OCI-LY3 (cell line): ENCODE measurements around the gene KMT5B.

ENCODE experiments used
- H2AFZ ChIP-seq: fragments of 200-600, 300-600 bp; shearing (Covaris generic); 2 replicates; pipeline ENCODE4 v1.6.0; 2014; ENCODE audit warnings: antibody characterized with exemption, low read depth, low read length
- H3K27ac ChIP-seq: fragments of 200-600, 300-600 bp; sonication (generic); 2 replicates; pipeline ENCODE4 v1.5.1; 2014; ENCODE audit warnings: mild to moderate bottlenecking, low read length, moderate library complexity, mixed read lengths
- H3K27me3 ChIP-seq: fragments of 200-600, 300-600 bp; sonication (generic); 2 replicates; pipeline ENCODE4 v1.6.1; 2014; ENCODE audit warnings: low read depth, low read length, mixed read lengths
- H3K36me3 ChIP-seq: fragments of 200-600, 300-600 bp; sonication (generic); replicated peaks from 2 replicates; pipeline ENCODE3; 2014; ENCODE audit warnings: low read depth, low read length, mixed read lengths
- H3K4me1 ChIP-seq: fragments of 300-600, 200-600 bp; sonication (generic); 2 replicates; pipeline ENCODE4 v1.6.1; 2014; ENCODE audit warnings: low read length, mixed read lengths
- H3K4me2 ChIP-seq: fragments of 200-600, 300-600 bp; sonication (generic); 2 replicates; pipeline ENCODE4 v1.6.1; 2014; ENCODE audit warnings: low read length, mixed read lengths
- H3K4me3 ChIP-seq: fragments of 300-600, 200-600 bp; sonication (generic); 2 replicates; pipeline ENCODE4 v1.5.1; 2014; ENCODE audit warnings: antibody characterized with exemption, mild to moderate bottlenecking, low read length, moderate library complexity
- H3K79me2 ChIP-seq: fragments of 300-600, 200-600 bp; shearing (Covaris generic); 2 replicates; pipeline ENCODE4 v1.6.1; 2014; ENCODE audit warnings: mild to moderate bottlenecking, low read length, mixed read lengths
- H3K9ac ChIP-seq: fragments of 300-600, 200-600 bp; shearing (Covaris generic); 2 replicates; pipeline ENCODE4 v1.6.0; 2014; ENCODE audit warnings: mild to moderate bottlenecking, low read length, moderate library complexity
- H3K9me3 ChIP-seq: fragments of 200-600, 300-600 bp; shearing (Covaris generic); 2 replicates; pipeline ENCODE4 v1.6.1; 2014; ENCODE audit warnings: low read length, mixed read lengths; ENCODE audit not compliant: insufficient read depth
- H4K20me1 ChIP-seq: fragments of 200-600, 300-600 bp; sonication (generic); 2 replicates; pipeline ENCODE4 v1.6.1; 2016; ENCODE audit warnings: low read length, mixed read lengths; ENCODE audit not compliant: insufficient read depth
- EZH2phosphoT487 ChIP-seq: fragments of 200-600 bp; shearing (Covaris generic); IDR thresholded peaks from 2 replicates; pipeline ENCODE4 v1.6.1; 2018; ENCODE audit warnings: antibody characterized with exemption, mixed run types, low read depth
- TF ChIP-seq, protein P1 (sequence below): fragments of 200-600, 300-600 bp; sonication (generic); IDR thresholded peaks from 2 replicates; pipeline ENCODE4 v1.5.1; 2014; ENCODE audit warnings: antibody characterized with exemption, low read length, low read depth

Gene KMT5B

DNA sequence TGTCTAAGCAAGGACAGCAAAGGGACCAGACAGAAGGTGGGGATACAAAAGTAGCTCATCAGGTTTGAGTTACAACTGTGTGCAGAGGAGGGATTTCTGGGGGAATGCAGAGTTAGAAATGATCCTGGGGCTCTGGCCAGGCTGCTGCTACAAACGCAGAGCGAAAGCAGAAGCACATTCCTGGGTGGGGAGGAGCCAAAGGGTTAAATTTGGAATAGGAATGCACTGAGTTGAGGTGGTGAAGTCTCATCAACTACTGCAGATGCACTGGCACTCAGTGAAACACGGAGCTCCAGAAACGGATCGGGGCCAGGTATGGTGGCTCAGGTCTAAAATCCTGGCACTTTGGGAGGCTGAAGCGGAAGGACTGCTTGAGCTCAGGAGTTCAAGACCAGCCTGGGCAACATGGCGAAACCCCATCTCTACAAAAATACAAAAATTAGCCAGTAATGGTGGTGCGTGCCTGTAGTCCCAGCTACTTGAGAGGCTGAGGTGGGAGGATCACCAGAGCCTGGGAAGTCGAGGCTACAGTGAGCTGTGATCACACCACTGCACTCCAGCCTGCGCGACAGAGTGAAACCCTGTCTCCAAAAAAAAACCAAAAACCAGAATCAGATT lies 95.1 kb downstream of the KMT5B start:
- H3K36me3 ChIP-seq, result peaks cover 19% of the 10 kb centered on the region
- H3K4me2 ChIP-seq, result no peak overlapping the region
- H3K79me2 ChIP-seq, result peaks cover 88% of the 10 kb centered on the region
- TF ChIP-seq, protein P1, sequence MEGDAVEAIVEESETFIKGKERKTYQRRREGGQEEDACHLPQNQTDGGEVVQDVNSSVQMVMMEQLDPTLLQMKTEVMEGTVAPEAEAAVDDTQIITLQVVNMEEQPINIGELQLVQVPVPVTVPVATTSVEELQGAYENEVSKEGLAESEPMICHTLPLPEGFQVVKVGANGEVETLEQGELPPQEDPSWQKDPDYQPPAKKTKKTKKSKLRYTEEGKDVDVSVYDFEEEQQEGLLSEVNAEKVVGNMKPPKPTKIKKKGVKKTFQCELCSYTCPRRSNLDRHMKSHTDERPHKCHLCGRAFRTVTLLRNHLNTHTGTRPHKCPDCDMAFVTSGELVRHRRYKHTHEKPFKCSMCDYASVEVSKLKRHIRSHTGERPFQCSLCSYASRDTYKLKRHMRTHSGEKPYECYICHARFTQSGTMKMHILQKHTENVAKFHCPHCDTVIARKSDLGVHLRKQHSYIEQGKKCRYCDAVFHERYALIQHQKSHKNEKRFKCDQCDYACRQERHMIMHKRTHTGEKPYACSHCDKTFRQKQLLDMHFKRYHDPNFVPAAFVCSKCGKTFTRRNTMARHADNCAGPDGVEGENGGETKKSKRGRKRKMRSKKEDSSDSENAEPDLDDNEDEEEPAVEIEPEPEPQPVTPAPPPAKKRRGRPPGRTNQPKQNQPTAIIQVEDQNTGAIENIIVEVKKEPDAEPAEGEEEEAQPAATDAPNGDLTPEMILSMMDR, result no peak
- TF ChIP-seq EZH2phosphoT487, result no peak
- no peaks in the 10 kb centered on the region for H3K27me3 ChIP-seq
- H3K4me3 ChIP-seq, result no peak overlapping the region
- H3K9ac ChIP-seq, result no peak overlapping the region
- peaks cover 41% of the 10 kb centered on the region for H4K20me1 ChIP-seq
- H3K9me3 ChIP-seq, result no peaks in the 10 kb centered on the region
- no peak overlapping the region for H3K27ac ChIP-seq
- peaks cover 22% of the 10 kb centered on the region for H3K4me1 ChIP-seq
- H2AFZ ChIP-seq, result no peak overlapping the region

DNA sequence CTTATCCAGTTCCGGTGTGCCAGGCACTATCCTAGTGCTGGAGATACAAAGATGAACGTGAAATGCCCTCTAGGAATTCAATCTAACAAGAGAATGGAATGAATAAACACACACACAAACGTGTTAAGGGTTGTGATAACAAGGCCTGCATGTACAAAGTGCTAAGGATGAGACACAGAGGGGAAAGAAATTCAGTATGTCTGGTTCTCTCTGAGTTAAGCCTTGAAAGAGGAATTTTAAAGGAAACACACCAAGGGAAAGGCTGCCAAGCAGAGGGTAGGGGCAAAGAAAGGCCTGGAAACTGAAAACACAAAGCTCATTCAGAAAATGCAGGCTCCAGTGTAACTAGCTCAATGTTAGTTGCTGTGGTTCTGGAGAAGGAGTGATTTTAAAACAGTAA lies 96.1 kb downstream of the KMT5B start:
- H3K9me3 ChIP-seq, result no peaks in the 10 kb centered on the region
- no peak overlapping the region for H3K9ac ChIP-seq
- no peaks in the 10 kb centered on the region for H3K27me3 ChIP-seq
- H3K4me2 ChIP-seq, result no peak overlapping the region
- no peak overlapping the region for H3K27ac ChIP-seq
- no peak overlapping the region for H2AFZ ChIP-seq
- H3K4me1 ChIP-seq, result peaks cover 18% of the 10 kb centered on the region
- H4K20me1 ChIP-seq, result peaks cover 41% of the 10 kb centered on the region
- H3K4me3 ChIP-seq, result no peak overlapping the region
- peaks cover 92% of the 10 kb centered on the region for H3K79me2 ChIP-seq
- H3K36me3 ChIP-seq, result peaks cover 19% of the 10 kb centered on the region
- no peak for TF ChIP-seq EZH2phosphoT487

DNA sequence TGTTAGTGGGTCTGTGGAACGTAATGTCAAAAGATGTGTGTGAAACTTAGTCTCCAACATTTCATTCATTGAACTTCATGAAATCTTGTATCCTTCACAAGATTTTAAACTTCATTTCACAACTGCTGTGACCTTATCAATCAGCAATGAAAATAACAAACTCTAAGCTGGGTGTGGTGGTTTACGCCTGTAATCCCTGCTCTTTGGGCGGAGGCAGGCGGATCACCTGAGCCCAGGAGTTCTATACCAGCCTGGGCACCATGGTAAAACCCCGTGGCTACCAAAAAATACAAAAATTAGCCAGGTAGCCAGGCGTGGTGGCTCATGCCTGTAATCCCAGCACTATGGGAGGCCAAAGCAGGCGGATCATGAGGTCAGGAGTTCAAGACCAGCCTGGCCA lies 97.0 kb downstream of the KMT5B start:
- Histone ChIP-seq H2AFZ (no peak overlapping the region), H3K9ac (no peak overlapping the region), H3K9me3 (no peaks in the 10 kb centered on the region), H3K4me1 (peaks cover 17% of the 10 kb centered on the region), H3K4me3 (no peak overlapping the region), H3K27me3 (no peaks in the 10 kb centered on the region), H3K36me3 (peaks cover 19% of the 10 kb centered on the region), H4K20me1 (peaks cover 41% of the 10 kb centered on the region), H3K4me2 (no peak overlapping the region), H3K27ac (no peak overlapping the region), H3K79me2 (peaks cover 96% of the 10 kb centered on the region)
- TF ChIP-seq, protein P1, result no peak
- no peak for TF ChIP-seq EZH2phosphoT487

DNA sequence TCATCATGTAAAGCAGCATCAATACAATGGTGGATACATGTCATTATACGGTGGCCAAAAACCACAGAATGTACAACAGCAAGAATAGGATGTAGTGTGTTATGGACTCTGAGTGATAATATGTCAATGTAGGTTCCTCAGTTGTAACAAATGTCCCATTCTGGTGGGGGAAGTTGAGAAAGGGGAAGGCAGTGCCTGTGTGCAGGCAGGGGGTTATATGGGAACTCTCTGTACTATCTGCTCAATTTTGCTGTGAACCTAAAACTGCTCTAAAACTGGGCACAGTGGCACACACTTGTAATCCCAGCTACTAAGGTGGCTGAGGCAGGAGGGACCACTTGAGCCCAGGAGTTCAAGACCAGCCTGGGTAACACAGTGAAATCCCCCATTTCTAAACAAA lies 97.8 kb downstream of the KMT5B start:
- TF ChIP-seq, protein P1, result no peak
- no peak for TF ChIP-seq EZH2phosphoT487
- Histone ChIP-seq H3K27ac (no peak overlapping the region), H3K4me3 (no peak overlapping the region), H3K4me1 (peaks cover 17% of the 10 kb centered on the region), H3K79me2 (peaks cover 97% of the 10 kb centered on the region), H3K9ac (no peak overlapping the region), H2AFZ (no peak overlapping the region), H4K20me1 (peaks cover 41% of the 10 kb centered on the region), H3K4me2 (no peak overlapping the region), H3K27me3 (no peaks in the 10 kb centered on the region), H3K36me3 (peaks cover 19% of the 10 kb centered on the region), H3K9me3 (no peaks in the 10 kb centered on the region)
